Fibroblast of lung (primary cell): Measurements from ENCODE around the gene EYA2.

ENCODE experiments used
- EZH2 ChIP-seq: IDR thresholded peaks from 2 replicates; pipeline ENCODE4 v1.5.1; 2012; ENCODE audit warnings: low read length, control low read depth, mild to moderate bottlenecking; ENCODE audit errors: missing control alignments
- TF ChIP-seq, protein P1 (sequence below), 2 donors: IDR thresholded peaks in 1 of 2; conservative IDR thresholded peaks in 1 of 2; 1 replicate in 1 of 2; 2 replicates in 1 of 2; pipeline ENCODE4 v1.5.1; 2011 to 2012; ENCODE audit warnings: low read length in 2 of 2, control low read depth in 1 of 2, inconsistent platforms in 1 of 2, low read depth in 1 of 2, mild to moderate bottlenecking in 1 of 2

GRCh38 chr20:47188540-47188939 is 293.9 kb downstream of the EYA2 start:
- TF ChIP-seq, protein P1, sequence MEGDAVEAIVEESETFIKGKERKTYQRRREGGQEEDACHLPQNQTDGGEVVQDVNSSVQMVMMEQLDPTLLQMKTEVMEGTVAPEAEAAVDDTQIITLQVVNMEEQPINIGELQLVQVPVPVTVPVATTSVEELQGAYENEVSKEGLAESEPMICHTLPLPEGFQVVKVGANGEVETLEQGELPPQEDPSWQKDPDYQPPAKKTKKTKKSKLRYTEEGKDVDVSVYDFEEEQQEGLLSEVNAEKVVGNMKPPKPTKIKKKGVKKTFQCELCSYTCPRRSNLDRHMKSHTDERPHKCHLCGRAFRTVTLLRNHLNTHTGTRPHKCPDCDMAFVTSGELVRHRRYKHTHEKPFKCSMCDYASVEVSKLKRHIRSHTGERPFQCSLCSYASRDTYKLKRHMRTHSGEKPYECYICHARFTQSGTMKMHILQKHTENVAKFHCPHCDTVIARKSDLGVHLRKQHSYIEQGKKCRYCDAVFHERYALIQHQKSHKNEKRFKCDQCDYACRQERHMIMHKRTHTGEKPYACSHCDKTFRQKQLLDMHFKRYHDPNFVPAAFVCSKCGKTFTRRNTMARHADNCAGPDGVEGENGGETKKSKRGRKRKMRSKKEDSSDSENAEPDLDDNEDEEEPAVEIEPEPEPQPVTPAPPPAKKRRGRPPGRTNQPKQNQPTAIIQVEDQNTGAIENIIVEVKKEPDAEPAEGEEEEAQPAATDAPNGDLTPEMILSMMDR (conservative IDR thresholded peaks at IDR 0.05 in 1 of 2, IDR thresholded peaks at IDR 0.05 in 1 of 2; ENCODE audit: low read depth in 1 of 2, low read length in 2 of 2): no peak
- no peak for TF ChIP-seq EZH2
